DLD1 (cell line): ENCODE results near the gene UQCRQ.

ENCODE experiments used
- in situ Hi-C: cut with HindIII; loops from 2 replicates; pipeline ENCODE4 v1.10.0; 2017; ENCODE audit warnings: low sequenced_read_pairs

Gene UQCRQ

GRCh38 chr5:132870801-132871200 lies 4.4 kb downstream of the UQCRQ start:
- in situ Hi-C loops: no loop called here

GRCh38 chr5:132871459-132872284 lies 5.2 kb downstream of the UQCRQ start:
- in situ Hi-C loops: no loop called here

GRCh38 chr5:132872788-132873118 lies 6.3 kb downstream of the UQCRQ start:
- in situ Hi-C loops: no loop called here

GRCh38 chr5:132873119-132873929 lies 6.9 kb downstream of the UQCRQ start, which contains the start of gene LEAP2:
TSS of gene LEAP2 (plus strand) at chr5:132873668. CDS start at chr5:132873695, 27 bp downstream.
- in situ Hi-C loops: no loop called here

- in situ Hi-C loops: no loop called here
These were observed 7.5 kb downstream of the UQCRQ start for GRCh38 chr5:132873930-132874271.

GRCh38 chr5:132876020-132876759 lies 9.7 kb downstream of the UQCRQ start:
- in situ Hi-C loops: no loop called here

GRCh38 chr5:132877466-132877865 lies 11.0 kb downstream of the UQCRQ start:
- in situ Hi-C loops: no loop called here

- in situ Hi-C loops: no loop called here
These were observed 11.5 kb downstream of the UQCRQ start for GRCh38 chr5:132877938-132878337.

- in situ Hi-C loops: no loop called here
These were observed 16.9 kb downstream of the UQCRQ start for GRCh38 chr5:132883261-132883834.

GRCh38 chr5:132884548-132884947 lies 18.1 kb downstream of the UQCRQ start:
- in situ Hi-C loops: no loop called here

- in situ Hi-C loops: no loop called here
These were observed 19.8 kb downstream of the UQCRQ start for GRCh38 chr5:132886064-132886823.

GRCh38 chr5:132887283-132887682 lies 20.8 kb downstream of the UQCRQ start:
- in situ Hi-C loops: no loop called here

GRCh38 chr5:132889501-132889900 lies 23.1 kb downstream of the UQCRQ start:
- in situ Hi-C loops: no loop called here

- in situ Hi-C loops: no loop called here
These were observed 24.4 kb downstream of the UQCRQ start for GRCh38 chr5:132890817-132891216.

- in situ Hi-C loops: no loop called here
These were observed 29.4 kb downstream of the UQCRQ start for GRCh38 chr5:132895719-132896305.

GRCh38 chr5:132896685-132897084 lies 30.2 kb downstream of the UQCRQ start:
- in situ Hi-C loops: no loop called here

GRCh38 chr5:132898094-132898493 lies 31.7 kb downstream of the UQCRQ start:
- in situ Hi-C loops: no loop called here

GRCh38 chr5:132901036-132901435 lies 34.6 kb downstream of the UQCRQ start:
- in situ Hi-C loops: no loop called here

GRCh38 chr5:132901730-132902129 lies 35.3 kb downstream of the UQCRQ start:
- in situ Hi-C loops: no loop called here

GRCh38 chr5:132905938-132906337 lies 39.5 kb downstream of the UQCRQ start:
- in situ Hi-C loops: no loop called here
